ENCODE measurements around the gene FNDC11.
A peak's percentile ranks its signal among the peaks of the same experiment; 100 is the strongest.

Gene FNDC11

DNA sequence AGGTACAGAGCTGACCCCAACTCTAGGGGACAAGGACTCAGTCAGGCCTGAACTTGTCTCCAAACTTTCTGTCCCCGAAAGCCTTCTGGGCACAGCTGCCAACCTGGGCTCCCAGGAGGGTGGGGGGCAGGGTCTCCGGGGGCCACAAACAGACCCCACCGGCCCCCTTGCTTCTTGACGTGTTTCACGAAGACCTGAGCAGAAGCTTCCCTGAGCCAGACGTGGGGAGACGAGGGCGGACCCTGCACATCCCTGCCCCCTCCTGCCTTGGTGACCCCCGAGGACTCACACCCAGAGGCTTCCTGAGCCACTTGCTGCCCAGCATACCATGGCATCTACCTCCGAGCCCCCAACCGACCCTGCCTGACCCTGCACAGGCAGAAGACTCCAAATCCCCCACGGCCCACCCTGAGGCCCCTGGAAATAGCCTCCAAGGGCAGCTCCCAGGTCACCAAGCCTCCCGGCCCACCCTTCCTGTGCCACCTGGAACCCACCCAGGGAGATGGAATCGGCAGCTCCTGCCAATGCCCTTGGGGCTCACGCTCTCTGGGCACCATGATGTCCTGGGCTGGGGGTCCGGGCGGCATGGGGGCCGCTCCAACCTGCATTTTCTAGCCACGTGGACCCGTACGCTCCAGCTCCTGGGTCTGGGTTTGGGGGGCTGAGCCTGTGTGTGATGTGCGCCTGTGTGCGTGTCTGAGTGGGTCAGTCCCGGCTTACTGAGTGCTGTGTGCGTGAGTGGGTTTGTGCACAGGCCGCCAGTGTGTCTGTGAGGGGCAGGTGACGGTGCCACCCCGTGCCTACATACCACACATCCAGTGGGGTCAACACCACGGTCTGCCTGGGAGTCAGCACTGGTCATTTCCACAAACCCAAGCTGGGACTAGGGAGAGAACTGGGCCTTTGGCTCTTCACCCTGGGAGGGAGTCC lies 14.3 kb upstream of the FNDC11 start:
- no peak for DNase-seq (ENCODE audit: low read depth, low spot score)

DNA sequence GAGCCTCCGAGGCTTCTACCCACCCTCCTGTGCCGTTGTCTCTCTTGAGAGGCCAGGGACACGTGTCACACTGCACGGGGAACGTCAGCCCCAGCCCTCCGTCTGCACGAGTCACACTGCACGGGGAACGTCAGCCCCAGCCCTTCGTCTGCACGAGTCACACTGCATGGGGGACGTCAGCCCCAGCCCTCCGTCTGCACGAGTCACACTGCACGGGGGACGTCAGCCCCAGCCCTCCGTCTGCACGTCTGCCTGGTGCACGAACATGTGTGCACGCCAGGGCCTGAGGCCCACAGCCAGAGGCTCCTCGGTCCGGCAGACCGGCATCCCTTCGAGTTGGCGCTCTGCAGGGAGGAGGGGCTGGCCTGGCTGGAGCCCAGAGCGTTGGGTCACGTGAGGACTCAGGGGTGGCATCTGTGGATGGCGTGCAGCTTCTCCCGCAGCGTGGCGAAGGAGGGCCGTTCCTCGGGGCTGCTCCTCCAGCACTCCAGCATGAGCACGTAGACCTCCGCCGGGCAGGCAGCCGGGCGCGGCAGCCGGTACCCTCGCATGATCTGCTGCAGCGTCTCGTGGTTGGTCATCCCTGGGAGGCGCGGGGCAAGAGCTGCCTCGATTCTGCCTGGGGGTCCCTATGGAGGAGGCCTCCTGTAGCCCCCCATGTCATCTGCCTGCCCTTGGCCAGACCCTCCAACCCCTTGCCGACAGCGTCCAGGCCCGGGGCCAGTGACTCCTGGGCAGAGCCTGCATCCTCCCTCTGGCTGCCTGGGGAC lies 13.4 kb upstream of the FNDC11 start:
- DNase-seq (ENCODE audit: low read depth, low spot score) = no peak

DNA sequence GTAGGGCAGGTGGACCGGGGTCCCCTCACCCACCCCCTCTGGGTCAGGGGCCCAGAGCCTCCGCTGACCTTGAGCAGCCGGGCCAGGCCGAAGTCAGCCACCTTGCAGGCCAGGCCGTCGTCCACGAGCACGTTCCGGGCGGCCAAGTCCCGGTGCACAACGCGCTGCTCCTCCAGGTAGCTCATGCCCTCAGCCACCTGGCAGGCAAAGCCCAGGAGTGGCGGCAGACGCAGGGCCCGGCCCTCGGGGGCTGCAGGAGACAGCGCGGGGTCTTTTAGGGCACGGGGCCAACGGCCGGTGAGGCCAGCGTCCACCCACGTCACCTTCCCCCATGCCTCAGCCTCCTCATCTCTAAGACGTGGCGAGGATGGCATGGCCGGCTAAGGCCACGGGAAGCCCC lies 12.6 kb upstream of the FNDC11 start:
- no peak for DNase-seq (ENCODE audit: low read depth, low spot score)

DNA sequence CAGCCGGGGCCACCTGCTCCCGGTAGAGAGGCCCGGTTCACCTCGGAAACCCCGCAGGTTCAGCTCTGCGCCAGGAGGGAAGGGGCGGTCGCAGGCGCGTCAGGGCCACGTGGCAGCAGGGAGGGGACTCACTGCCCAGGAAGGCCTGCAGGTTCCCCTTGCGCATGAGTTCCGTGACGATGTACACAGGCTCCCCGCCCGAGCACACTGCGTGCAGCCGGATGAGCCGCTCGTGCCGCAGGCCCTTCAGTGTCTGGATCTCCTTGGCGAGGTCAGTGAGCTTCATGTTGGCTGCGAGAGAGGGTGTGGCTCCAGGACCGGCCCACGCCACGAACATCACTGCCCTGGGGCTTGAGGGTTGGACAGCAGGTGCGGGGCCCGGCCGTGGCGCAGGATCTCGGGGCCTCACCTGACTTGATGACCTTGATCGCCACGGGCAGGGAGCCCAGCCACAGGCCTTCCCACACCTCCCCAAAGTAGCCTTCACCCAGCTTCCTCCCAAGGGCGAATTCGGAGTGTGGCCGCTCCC lies 11.9 kb upstream of the FNDC11 start:
- DNase-seq (ENCODE audit: low read depth, low spot score) = no peak

- DNase-seq (ENCODE audit: low read depth, low spot score) = no peak
Observed at GRCh38 chr20:63542696-63543095, 11.3 kb upstream of the FNDC11 start.

- DNase-seq (ENCODE audit: low read depth, low spot score) = no peak
Observed at GRCh38 chr20:63543131-63543530, 10.8 kb upstream of the FNDC11 start.

DNA sequence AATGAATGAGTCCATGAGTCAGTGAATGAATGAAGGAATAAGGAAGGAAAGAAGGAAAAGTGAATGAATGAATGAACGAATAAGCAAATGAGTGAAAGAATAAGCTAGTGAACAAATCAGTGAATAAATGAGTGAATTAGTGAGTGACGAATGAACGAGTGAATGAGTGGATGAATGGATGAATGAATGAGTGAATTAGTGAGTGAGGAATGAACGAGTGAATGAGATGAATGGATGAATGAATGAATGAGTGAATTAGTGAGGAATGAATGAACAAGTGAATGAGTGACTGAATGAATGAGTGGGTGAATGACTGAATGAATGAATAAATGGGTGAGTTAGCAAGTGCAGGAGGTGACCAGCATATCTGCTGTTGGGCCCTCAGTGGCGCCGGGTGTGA lies 10.2 kb upstream of the FNDC11 start:
- DNase-seq (ENCODE audit: low read depth, low spot score) = no peak

GRCh38 chr20:63544241-63544957 lies 9.6 kb upstream of the FNDC11 start:
- DNase-seq (ENCODE audit: low read depth, low spot score) = no peak

- DNase-seq (ENCODE audit: low read depth, low spot score) = no peak
Observed at GRCh38 chr20:63544958-63545516, 8.9 kb upstream of the FNDC11 start.

DNA sequence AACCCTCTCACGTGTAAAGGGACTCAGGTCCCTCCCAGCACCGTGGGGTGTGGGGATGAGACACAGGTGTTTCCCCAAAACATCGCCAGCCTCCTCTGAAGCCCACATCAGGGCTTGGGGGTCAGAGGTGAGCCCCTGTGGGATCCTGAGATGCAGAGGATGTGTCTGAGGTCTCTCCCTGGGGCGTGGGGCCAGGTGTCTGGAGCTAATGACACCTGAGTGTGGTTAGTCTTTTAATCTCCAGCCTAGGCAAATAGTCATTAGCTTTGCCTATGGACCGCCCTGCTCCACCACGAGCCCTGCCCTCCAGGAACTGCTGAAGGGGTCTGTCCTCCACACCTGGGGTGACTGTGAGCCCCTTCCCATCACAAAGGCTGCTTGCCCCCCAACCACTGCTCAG lies 8.1 kb upstream of the FNDC11 start:
- no peak for DNase-seq (ENCODE audit: low read depth, low spot score)

DNA sequence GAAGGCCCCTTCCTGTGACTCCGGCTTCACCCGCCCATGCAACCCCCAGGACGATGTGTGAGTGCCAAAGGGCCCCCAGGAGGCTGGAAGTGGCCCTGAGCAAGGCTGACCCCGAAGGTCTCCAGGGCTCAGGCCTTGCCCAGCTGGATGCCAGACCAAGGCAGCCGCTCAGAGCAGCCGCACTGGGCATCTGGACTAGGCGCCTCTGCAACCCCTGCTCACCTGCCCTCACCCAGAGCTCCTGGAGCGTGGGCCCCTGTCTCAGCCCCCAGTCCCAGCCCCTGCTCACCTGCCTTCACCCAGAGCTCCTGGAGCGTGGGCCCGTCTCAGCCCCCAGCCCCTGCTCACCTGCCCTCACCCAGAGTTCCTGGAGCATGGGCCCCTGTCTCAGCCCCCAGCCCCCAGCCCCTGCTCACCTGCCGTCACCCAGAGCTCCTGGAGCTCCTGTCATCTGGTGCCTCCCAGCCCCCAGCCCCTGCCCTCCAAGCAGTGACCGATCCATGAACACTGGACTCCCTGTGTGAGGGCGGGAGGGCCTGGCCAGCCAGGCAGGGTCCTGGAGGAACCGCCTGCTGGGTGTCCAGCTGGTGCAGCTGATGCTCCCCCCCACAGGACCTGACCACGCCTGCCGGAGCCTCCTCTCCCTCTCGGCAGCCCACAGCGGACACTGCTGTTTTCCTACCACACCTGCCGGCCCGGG lies 7.6 kb upstream of the FNDC11 start:
- DNase-seq (ENCODE audit: low read depth, low spot score) = no peak

- no peak for DNase-seq (ENCODE audit: low read depth, low spot score)
Observed at GRCh38 chr20:63546956-63547724, 6.8 kb upstream of the FNDC11 start.

DNA sequence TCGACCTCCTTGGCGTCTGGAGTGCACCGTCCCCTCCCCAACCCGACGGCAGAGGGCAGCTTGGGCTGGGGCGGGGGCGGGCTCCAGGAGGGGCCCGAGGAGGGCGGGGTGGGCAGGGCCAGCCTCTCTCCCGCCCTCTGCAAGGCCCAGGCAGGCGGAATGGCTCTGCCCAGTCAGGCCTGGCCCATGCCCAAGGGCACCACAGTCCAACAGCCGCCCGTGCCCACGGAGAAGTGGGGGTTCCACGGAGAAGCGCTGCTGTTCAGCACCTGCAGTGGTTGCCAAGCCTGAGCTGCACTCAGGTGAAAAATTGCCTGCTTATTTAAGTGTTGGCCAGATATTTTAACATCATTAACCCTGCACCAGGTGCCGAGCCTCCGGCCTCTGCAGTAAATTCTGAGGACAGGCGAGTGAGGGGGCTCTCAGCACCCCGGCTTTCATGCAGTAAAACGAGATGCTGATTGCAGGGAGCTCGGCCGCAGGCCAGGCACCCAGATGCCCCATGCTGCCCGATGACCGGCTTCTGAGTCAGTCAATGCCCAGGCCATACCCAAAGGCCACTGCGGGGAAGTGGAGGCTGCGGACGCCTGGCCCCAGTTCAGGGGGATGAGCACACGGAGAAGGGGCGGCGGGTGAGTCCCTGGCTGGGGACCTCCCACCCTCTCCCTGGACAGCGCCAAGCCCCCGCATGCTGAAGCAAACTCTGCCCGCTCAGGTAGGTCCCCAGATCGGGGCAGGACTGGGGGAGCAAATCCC lies 6.1 kb upstream of the FNDC11 start, which contains the start of gene SRMS:
SRMS (minus strand) TSS at position 25 of the 756 bp plus-strand sequence. CDS start 286 bp downstream, outside the sequence.
- DNase-seq (ENCODE audit: low read depth, low spot score) = no peak

- DNase-seq (ENCODE audit: low read depth, low spot score) = no peak
Observed at GRCh38 chr20:63548542-63548941, 5.4 kb upstream of the FNDC11 start.

DNA sequence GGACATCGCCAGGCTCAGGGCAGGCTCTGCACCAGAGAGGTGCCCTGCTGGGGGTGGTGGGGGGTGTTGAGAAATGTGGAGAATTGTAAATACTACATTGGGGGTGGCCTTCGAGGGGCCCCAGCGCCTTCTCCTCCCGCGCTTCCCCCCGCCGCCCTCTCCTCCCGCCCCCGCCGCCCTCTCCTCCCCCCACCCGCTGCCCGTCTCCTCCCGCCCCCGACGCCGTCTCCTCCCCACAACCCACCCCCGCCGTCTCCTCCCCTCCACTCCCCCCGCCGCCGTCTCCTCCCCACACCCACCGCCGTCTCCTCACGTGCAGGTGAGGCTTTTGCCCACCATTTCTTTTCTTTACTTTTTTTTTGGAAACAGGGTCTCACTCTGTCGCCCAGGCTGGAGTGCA lies 4.9 kb upstream of the FNDC11 start:
- no peak for DNase-seq (ENCODE audit: low read depth, low spot score)

DNA sequence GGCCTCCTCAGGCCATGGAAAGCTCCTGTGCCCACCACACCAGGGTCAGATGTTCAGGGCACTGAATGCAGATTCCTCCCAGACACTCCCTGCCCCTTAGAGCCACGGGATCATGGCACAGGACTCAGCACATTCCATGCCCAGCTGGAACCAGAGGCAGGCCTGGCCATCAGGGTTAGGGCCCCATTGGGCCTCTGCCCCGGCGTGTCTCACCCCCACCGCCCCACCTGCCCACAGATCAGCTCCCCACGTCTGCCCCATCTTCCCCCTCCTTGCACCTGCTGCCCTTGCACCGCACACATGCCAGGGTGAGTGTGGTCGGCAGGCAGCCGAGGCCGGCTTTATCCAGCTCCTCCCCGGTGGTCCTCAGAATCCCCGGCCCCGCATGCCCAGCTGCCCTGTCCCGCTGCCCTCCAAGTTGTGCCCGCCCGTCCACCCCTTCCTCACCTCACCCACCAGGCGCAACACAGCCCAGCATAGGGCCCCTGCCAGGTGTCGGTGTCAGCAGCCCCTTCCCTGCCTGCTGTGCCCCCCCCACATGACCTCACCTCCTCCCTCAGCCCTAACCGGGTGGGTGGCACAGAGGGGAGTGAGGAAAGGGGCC lies 4.2 kb upstream of the FNDC11 start:
- DNase-seq (ENCODE audit: low read depth, low spot score) = no peak

DNA sequence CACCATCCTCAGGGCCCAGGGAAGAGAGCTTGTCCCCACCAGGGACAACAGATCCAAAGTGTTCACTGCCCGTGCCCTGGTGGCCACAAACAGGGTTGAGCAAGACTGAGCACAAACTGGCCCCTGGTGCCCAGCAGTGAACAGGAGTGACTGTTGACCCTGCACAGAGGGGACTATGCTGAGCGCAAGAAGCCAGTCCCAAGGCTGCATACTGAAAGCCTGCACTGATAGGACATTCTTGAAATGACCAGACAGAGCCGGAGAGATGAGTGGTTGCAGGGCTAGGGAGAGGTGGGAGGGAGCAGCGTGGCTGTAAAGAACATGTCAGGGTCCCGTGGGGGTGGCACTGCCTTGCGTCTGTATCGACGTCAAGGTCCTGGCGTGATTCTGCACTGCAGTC lies 2.9 kb upstream of the FNDC11 start:
- DNase-seq (ENCODE audit: low read depth, low spot score) = no peak

GRCh38 chr20:63552481-63553249 lies 1.3 kb upstream of the FNDC11 start:
- DNase-seq (ENCODE audit: low read depth, low spot score) = peak; percentile 31

Data from activated CD4-positive, CD25-positive, alpha-beta regulatory T cell treated with anti-CD3 and anti-CD28 coated beads, Interleukin-2, amount 50 U/mL, for 16 hours (primary cell).